CD8-positive, alpha-beta memory T cell (primary cell): ENCODE data around the gene IL36B. TPM values are rescaled to one million over a fixed set of nuclear protein-coding genes. Genes with fewer than 3 reads are reported as not detected.

Experiments used
- CTCF ChIA-PET: fragments of 350-600 bp; sonication (Branson Sonifier 250); formaldehyde crosslinking; loops from one replicate; lab custom pipeline; 2021; ENCODE audit warnings: antibody characterized with exemption; lab: Charles Lee
- POLR2A ChIA-PET: fragments of 350-600 bp; sonication (Branson Sonifier 250); formaldehyde crosslinking; loops from one replicate; lab custom pipeline; 2021; ENCODE audit warnings: antibody characterized with exemption; lab: Charles Lee
- DNase-seq, 5 donors: peaks; one replicate each; pipeline versions ENCODE4 v3.0.0 to v3.0.0-alpha.2; 2020 to 2022; ENCODE audit warnings: mixed read lengths in 1 of 5
- H3K27ac ChIP-seq: one replicate; pipeline ENCODE4 v1.7.0; 2013; ENCODE audit warnings: low read depth, mild to moderate bottlenecking, low read length, moderate library complexity
- H3K27me3 ChIP-seq: 2 replicates; pipeline ENCODE4 v1.7.0; 2013; ENCODE audit warnings: low read length, mild to moderate bottlenecking; ENCODE audit not compliant: insufficient read depth, poor library complexity, severe bottlenecking
- H3K36me3 ChIP-seq: 2 replicates; pipeline ENCODE4 v1.7.0; 2013; ENCODE audit warnings: mild to moderate bottlenecking, low read length, moderate library complexity; ENCODE audit not compliant: insufficient read depth
- H3K4me1 ChIP-seq: 2 replicates; pipeline ENCODE4 v1.7.0; 2013; ENCODE audit warnings: mild to moderate bottlenecking, low read length, moderate library complexity; ENCODE audit not compliant: insufficient read depth
- H3K4me3 ChIP-seq: 2 replicates; pipeline ENCODE4 v1.7.0; 2013; ENCODE audit warnings: mild to moderate bottlenecking, low read length
- H3K9me3 ChIP-seq: 2 replicates; pipeline ENCODE4 v1.7.0; 2013; ENCODE audit warnings: mild to moderate bottlenecking, low read length
- H3K27ac Mint-ChIP-seq, 8 donors: one replicate each; pipeline ENCODE4 v1.8.0; 2020 to 2021; ENCODE audit warnings: mixed read lengths in 8 of 8, mild to moderate bottlenecking in 6 of 8, inconsistent platforms in 3 of 8, moderate library complexity in 3 of 8
- H3K27me3 Mint-ChIP-seq, 2 donors: one replicate each; pipeline ENCODE4 v1.8.0; 2020 to 2021; ENCODE audit warnings: mixed read lengths in 2 of 2, mild to moderate bottlenecking in 1 of 2, moderate library complexity in 1 of 2
- H3K36me3 Mint-ChIP-seq, 3 donors: one replicate each; pipeline ENCODE4 v1.8.0; 2020 to 2021; ENCODE audit warnings: mixed read lengths in 3 of 3, inconsistent platforms in 1 of 3, mild to moderate bottlenecking in 1 of 3
- H3K4me1 Mint-ChIP-seq, 3 donors: one replicate each; pipeline ENCODE4 v1.8.0; 2020 to 2021; ENCODE audit warnings: mixed read lengths in 3 of 3, inconsistent platforms in 1 of 3, mild to moderate bottlenecking in 1 of 3
- H3K4me3 Mint-ChIP-seq, 7 donors: one replicate each; pipeline ENCODE4 v1.8.0; 2020 to 2021; ENCODE audit warnings: mixed read lengths in 7 of 7, mild to moderate bottlenecking in 6 of 7, moderate library complexity in 4 of 7, inconsistent platforms in 2 of 7
- H3K9me3 Mint-ChIP-seq, 5 donors: one replicate each; pipeline ENCODE4 v1.8.0; 2020 to 2022; ENCODE audit warnings: mixed read lengths in 5 of 5, mild to moderate bottlenecking in 3 of 5, moderate library complexity in 2 of 5, inconsistent platforms in 1 of 5
- polyA plus RNA-seq: library from polyadenylated mRNA; unstranded; fragments of 300-500 nt; fragmentation: Illumina TruSeq; gene quantifications from one replicate; pipeline ENCODE4 v1.2.3, GENCODE V29; 2021
- total RNA-seq, 2 experiments: library from RNA; stranded (reverse); gene quantifications; one replicate each; pipeline ENCODE4 v1.2.3, GENCODE V29; 2021

IL36B gene
- total and polyA plus RNA-seq, 3 experiments from 2014 or later, result not detected

DNA sequence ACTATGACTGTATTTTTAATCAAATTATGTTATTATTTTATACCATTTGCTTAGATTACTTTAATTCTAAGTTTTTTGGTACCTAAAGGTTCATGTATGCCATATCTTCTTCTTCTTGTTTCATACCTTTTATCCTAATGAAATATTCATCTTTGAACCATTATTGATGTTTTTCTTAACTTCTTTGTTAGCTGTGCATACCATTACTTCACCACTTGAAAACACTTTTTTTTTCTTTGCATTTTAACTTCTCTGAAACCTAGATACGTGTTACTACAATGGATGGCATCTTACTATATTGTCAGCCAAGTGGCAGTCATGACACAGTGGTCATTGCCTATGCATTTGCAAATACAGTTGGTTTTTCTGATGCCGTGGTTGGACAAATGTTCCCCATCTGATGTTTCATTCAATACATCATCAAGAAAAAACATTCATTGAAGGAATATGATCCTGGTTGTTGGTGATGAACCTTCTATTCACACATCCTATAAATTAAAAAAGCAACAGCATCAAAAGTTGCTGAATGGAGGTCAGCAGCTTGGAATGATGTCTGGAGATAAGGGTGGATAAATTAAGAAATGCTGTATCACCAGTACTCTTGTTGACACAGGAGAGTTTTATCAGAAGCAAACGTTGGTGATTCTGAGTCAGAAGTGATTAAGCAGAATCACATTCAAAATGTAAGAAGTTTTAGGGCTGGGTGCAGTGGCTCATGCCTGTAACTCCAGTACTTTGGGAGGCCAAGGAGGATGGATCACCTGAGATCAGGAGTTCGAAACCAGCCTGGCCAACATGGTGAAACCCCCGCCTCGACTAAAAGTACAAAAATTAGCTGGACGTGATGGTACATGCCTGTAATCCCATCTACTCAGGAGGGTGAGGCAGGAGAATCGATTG lies 40.0 kb downstream of the IL36B start:
- Mint-ChIP-seq H3K27ac (no peak overlapping the region), H3K27me3 (peaks cover 10 to 51% of the 10 kb centered on the region in 2 donors), H3K4me1 (no peaks in the 10 kb centered on the region), H3K36me3 (no peaks in the 10 kb centered on the region), H3K4me3 (no peak overlapping the region), H3K9me3 (peaks cover 0 to 5% (median 0%) of the 10 kb centered on the region in 5 donors)
- H3K4me1 ChIP-seq, result peaks cover 6% of the 10 kb centered on the region
- ChIA-PET POLR2A (no interaction called here), CTCF (no interaction called here)
- H3K27me3 ChIP-seq, result no peaks in the 10 kb centered on the region
- no peaks in the 10 kb centered on the region for H3K36me3 ChIP-seq
- H3K4me3 ChIP-seq, result no peak overlapping the region
- H3K9me3 ChIP-seq, result no peaks in the 10 kb centered on the region
- H3K27ac ChIP-seq, result no peak overlapping the region
- DNase-seq, result no peak

DNA sequence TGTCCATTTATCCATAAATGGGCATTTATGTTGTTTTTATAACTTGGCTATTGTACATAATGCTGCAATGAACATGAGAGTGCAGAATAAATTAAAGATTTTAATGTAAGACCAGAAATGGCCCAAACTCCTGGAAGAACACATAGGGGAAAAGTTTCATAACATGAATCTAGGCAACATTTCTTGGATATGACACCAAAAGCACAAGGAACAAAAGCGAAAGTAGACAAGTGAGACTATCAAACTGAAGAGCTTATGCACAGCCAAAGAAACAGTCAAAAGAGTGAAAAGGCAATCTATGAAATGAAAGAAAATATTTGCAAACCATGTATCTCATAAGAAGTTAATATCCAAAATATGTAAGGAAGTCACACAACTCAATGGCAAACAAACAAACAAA lies 41.6 kb downstream of the IL36B start:
- DNase-seq, result no peak
- Histone ChIP-seq H3K27me3 (no peaks in the 10 kb centered on the region), H3K4me3 (no peak overlapping the region), H3K36me3 (no peaks in the 10 kb centered on the region), H3K4me1 (peaks cover 6% of the 10 kb centered on the region), H3K9me3 (no peaks in the 10 kb centered on the region), H3K27ac (no peak overlapping the region)
- Mint-ChIP-seq H3K4me3 (no peak overlapping the region), H3K27ac (no peak overlapping the region), H3K36me3 (no peaks in the 10 kb centered on the region), H3K4me1 (no peaks in the 10 kb centered on the region), H3K27me3 (peaks cover 7 to 36% of the 10 kb centered on the region in 2 donors), H3K9me3 (no peaks in the 10 kb centered on the region)
- ChIA-PET CTCF (no interaction called here), POLR2A (no interaction called here)

DNA sequence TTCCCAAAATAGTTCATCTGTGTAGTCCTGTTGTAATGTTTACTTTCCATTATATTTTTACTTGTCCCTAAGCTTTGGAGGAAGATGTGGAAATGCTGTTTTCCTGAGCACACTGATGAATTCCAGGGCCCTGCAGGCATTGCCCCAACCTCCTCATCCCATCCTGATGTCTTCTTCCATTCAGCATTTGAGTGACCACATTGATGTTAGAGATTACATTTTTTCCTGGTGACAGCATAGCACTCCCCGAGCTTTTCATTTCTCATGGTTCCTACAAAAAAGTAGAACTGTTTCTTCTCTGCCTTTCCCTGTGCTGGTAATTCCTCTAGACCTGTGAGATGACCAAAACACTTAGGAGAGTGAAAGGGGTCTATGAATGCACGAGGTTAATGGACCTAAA lies 42.6 kb downstream of the IL36B start:
- Histone ChIP-seq H3K4me1 (no peaks in the 10 kb centered on the region), H3K36me3 (no peaks in the 10 kb centered on the region), H3K27me3 (no peaks in the 10 kb centered on the region), H3K9me3 (no peaks in the 10 kb centered on the region), H3K27ac (no peak overlapping the region), H3K4me3 (no peak overlapping the region)
- Mint-ChIP-seq H3K36me3 (no peaks in the 10 kb centered on the region), H3K4me1 (no peaks in the 10 kb centered on the region), H3K4me3 (no peak overlapping the region), H3K27me3 (peaks cover 6 to 31% of the 10 kb centered on the region in 2 donors), H3K9me3 (no peaks in the 10 kb centered on the region), H3K27ac (no peak overlapping the region)
- POLR2A ChIA-PET, result no interaction called here
- CTCF ChIA-PET, result no interaction called here
- no peak for DNase-seq

DNA sequence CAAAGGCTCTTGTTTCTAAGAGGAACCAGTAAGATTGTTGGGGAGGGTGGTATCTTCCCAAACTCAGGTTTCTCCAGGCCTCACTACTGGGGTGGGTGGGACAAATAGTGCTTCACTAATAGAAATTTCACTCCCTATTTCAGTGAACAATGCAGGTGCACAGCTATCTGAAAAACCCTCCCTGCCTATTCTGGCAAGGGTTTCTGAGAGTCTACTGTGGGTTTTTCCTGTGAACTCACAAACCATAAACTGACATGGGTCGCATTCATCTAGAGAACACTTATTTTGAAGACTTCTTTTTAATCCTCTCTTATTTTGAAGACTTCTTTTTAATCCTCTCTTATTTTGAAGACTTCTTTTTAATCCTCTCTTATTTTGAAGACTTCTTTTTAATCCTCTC lies 43.0 kb downstream of the IL36B start:
- H3K27me3 ChIP-seq, result no peaks in the 10 kb centered on the region
- H3K9me3 ChIP-seq, result no peaks in the 10 kb centered on the region
- no peak overlapping the region for H3K4me3 ChIP-seq
- H3K4me1 ChIP-seq, result no peaks in the 10 kb centered on the region
- H3K36me3 ChIP-seq, result no peaks in the 10 kb centered on the region
- no peak overlapping the region for H3K27ac ChIP-seq
- Mint-ChIP-seq H3K36me3 (no peaks in the 10 kb centered on the region), H3K4me3 (no peak overlapping the region), H3K4me1 (no peaks in the 10 kb centered on the region), H3K27ac (no peak overlapping the region), H3K27me3 (peaks cover 2 to 26% of the 10 kb centered on the region in 2 donors), H3K9me3 (no peaks in the 10 kb centered on the region)
- DNase-seq, result no peak
- CTCF ChIA-PET, result no interaction called here
- POLR2A ChIA-PET, result no interaction called here

DNA sequence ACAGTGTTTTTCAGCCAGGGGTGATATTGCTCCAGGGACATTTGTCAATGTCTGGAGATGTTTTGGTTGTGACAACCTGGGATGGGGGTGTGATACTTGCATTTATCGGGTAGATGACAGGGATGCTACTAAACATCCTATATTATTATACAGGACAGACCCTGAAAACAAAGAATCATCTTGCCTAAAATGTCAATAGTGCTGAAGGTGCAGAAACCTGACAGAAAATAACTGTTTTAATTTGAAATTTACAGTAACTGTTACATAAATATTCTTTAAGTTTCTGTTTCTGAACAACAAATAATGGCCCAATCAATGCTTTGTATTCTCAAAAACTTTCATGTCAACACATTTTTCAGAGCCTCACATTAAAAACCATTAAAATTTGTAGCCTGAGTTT lies 45.4 kb downstream of the IL36B start:
- no peak overlapping the region for H3K4me3 Mint-ChIP-seq
- Histone ChIP-seq H3K27ac (no peak overlapping the region), H3K4me1 (no peaks in the 10 kb centered on the region), H3K36me3 (no peaks in the 10 kb centered on the region), H3K9me3 (no peaks in the 10 kb centered on the region), H3K27me3 (no peaks in the 10 kb centered on the region), H3K4me3 (no peak overlapping the region)
- H3K27me3 Mint-ChIP-seq, result peaks cover under 1 to 18% of the 10 kb centered on the region in 2 donors
- H3K4me1 Mint-ChIP-seq, result no peaks in the 10 kb centered on the region
- H3K9me3 Mint-ChIP-seq, result no peaks in the 10 kb centered on the region
- no peak for DNase-seq
- POLR2A ChIA-PET, result no interaction called here
- CTCF ChIA-PET, result no interaction called here
- H3K27ac Mint-ChIP-seq, result no peak overlapping the region
- H3K36me3 Mint-ChIP-seq, result no peaks in the 10 kb centered on the region

DNA sequence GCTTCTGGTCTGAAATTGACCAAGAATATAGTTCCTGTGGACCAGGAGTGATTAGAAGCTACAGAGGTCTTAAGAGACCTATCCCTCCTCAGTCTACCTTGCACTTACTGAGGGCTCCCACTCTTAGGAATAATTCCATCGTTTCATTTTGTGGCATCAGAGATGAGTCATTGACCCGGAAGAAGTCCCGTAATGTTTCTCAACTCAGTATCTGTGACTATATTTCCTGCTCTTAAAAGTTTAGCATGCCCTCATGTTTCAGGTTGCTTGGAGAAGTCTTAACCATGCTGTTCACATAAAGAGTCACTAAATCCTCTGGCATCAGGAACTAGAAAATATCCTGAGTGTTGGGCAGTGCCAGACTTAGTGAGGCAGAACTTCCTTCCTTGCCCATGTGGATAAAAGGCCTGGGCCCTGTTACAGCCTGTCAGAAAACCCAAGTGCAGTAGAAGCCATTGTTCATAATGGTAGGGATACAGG lies 47.6 kb downstream of the IL36B start, which contains the start of gene IL36A:
Gene IL36A, plus strand, starts transcription at position 430 of the 480 bp plus-strand sequence. CDS start 413 bp downstream, outside the sequence.
- no peak within 1 kb of the TSS for H3K27ac Mint-ChIP-seq
- ChIA-PET POLR2A (no interaction called here), CTCF (no interaction called here)
- H3K27ac ChIP-seq, result no peak within 1 kb of the TSS
- H3K4me1 ChIP-seq, result no peaks in the 10 kb centered on the region
- H3K9me3 Mint-ChIP-seq, result peaks cover 16 to 18% (median 17%) of the 10 kb centered on the region in 5 donors
- H3K36me3 ChIP-seq, result no peaks in the 10 kb centered on the region
- no peak for DNase-seq
- peaks cover 3 to 7% of the 10 kb centered on the region in 2 donors for H3K27me3 Mint-ChIP-seq
- no peak within 1 kb of the TSS for H3K4me3 ChIP-seq
- H3K4me1 Mint-ChIP-seq, result no peaks in the 10 kb centered on the region
- no peaks in the 10 kb centered on the region for H3K27me3 ChIP-seq
- no peak within 1 kb of the TSS for H3K4me3 Mint-ChIP-seq
- peaks cover 0 to 14% (median 1%) of the 10 kb centered on the region in 3 donors for H3K36me3 Mint-ChIP-seq
- peaks cover 3% of the 10 kb centered on the region for H3K9me3 ChIP-seq

DNA sequence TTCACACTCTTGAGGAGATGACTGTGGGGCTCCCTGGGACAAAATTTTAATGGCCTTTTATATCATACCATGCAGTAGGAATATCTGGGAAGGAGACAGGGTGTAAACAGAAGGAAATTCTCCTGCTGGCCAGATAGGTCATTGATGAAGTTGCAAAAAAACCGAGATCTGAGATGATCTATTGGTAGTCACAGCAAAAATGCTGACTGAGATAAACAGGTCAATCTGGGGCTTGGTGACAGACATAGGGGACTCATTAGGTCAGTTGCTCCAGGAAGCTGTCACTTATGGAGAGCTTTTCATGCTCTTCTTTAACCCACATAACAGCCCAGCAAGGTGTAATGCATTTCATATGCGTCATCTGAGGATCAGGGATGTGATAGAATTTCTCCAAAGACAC lies 50.0 kb downstream of the IL36B start:
- Mint-ChIP-seq H3K27ac (no peak overlapping the region), H3K36me3 (peaks cover 0 to 27% (median 1%) of the 10 kb centered on the region in 3 donors), H3K4me3 (no peak overlapping the region), H3K4me1 (peaks cover 0 to under 1% (median under 1%) of the 10 kb centered on the region in 3 donors), H3K9me3 (peaks cover 16 to 30% (median 24%) of the 10 kb centered on the region in 5 donors), H3K27me3 (peaks cover 5 to 7% of the 10 kb centered on the region in 2 donors)
- no peak overlapping the region for H3K4me3 ChIP-seq
- ChIA-PET POLR2A (no interaction called here), CTCF (no interaction called here)
- no peak overlapping the region for H3K27ac ChIP-seq
- peaks cover 10% of the 10 kb centered on the region for H3K9me3 ChIP-seq
- no peaks in the 10 kb centered on the region for H3K27me3 ChIP-seq
- peaks cover 2% of the 10 kb centered on the region for H3K4me1 ChIP-seq
- DNase-seq, result no peak
- no peaks in the 10 kb centered on the region for H3K36me3 ChIP-seq

DNA sequence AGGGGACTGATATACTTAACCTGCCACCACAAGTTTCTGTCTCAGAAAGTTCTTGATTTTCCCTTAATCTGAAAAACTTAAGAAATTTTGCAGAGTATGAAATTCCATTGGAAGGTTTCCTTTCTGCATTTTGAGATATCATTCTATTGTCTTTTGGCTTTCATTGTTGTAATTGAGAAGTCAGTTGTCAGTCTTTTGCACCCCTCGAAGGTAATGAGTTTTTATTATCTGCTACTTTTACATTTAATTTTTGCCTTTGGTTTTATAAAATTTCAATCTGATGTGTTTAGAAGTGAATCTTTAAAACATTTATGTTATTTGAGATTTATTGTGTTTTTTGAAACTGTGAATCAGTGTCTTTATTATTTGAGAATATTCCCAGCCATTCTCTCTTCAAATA lies 52.2 kb downstream of the IL36B start:
- Histone ChIP-seq H3K36me3 (no peaks in the 10 kb centered on the region), H3K27ac (no peak overlapping the region), H3K27me3 (no peaks in the 10 kb centered on the region), H3K4me1 (peaks cover 20% of the 10 kb centered on the region), H3K9me3 (peaks cover 10% of the 10 kb centered on the region), H3K4me3 (no peak overlapping the region)
- H3K4me3 Mint-ChIP-seq, result no peak overlapping the region
- peak overlapping the region in 1 of 8 donors; percentile 22 for H3K27ac Mint-ChIP-seq
- CTCF ChIA-PET, result interaction anchor here (1.0 kb wide), 1 partner anchor 206 kb away, joined by 3 read pairs; no protein-coding TSS in a partner anchor
- POLR2A ChIA-PET, result no interaction called here
- peaks cover 16 to 30% (median 24%) of the 10 kb centered on the region in 5 donors for H3K9me3 Mint-ChIP-seq
- peaks cover 0 to 27% (median 1%) of the 10 kb centered on the region in 3 donors for H3K36me3 Mint-ChIP-seq
- H3K27me3 Mint-ChIP-seq, result peaks cover 5 to 7% of the 10 kb centered on the region in 2 donors
- peaks cover 19 to 23% (median 23%) of the 10 kb centered on the region in 3 donors for H3K4me1 Mint-ChIP-seq
- DNase-seq, result no peak
